ENCODE data around the gene GGA1.

DNA sequence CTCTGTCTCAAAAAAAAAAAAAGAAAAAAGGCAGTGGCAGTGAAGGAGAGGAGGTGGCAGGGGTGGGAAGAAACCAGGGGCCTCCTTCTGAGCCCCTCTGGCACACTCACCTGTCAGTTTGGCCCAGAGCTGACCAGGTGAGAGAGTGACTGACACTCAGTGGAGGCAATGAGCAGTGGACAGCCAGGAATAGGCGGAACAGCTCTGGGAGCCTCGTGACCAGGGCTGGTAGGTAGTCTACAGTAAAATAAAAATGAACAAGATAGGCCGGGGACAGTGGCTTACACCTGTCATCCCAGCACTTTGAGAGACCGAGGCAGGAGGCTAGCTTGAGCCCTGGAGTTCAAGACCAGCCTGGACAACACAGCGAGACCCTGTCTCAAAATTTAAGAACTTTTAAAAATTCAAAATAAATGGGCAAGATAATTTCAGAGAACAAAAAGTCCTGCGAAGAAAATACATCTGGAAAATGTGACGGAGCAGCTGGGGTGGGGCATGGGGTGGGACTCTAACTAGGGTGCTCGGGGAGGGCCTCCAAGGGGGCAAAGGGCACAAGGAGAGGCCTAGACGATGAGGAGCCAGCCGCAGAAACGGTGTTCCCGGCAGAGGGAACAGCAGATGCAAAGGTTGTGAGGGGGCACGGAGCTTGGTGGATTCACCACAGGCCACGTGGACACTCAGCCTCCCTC lies 46.1 kb downstream of the GGA1 start:
- TF ChIP-seq POLR2A (IDR thresholded peaks at IDR 0.05; ENCODE audit: low read depth, low read length) (no peak), POLR2AphosphoS5 (IDR thresholded peaks at IDR 0.05; ENCODE audit: low read depth, low read length) (no peak)
